ENCODE results near the gene RBL2. TPM values are rescaled to one million over a fixed set of nuclear protein-coding genes. Genes with fewer than 3 reads are reported as not detected.

The RBL2 gene
- total and polyA plus RNA-seq, 11 donors: 16.7 to 50.1 (median 36.6) TPM

DNA sequence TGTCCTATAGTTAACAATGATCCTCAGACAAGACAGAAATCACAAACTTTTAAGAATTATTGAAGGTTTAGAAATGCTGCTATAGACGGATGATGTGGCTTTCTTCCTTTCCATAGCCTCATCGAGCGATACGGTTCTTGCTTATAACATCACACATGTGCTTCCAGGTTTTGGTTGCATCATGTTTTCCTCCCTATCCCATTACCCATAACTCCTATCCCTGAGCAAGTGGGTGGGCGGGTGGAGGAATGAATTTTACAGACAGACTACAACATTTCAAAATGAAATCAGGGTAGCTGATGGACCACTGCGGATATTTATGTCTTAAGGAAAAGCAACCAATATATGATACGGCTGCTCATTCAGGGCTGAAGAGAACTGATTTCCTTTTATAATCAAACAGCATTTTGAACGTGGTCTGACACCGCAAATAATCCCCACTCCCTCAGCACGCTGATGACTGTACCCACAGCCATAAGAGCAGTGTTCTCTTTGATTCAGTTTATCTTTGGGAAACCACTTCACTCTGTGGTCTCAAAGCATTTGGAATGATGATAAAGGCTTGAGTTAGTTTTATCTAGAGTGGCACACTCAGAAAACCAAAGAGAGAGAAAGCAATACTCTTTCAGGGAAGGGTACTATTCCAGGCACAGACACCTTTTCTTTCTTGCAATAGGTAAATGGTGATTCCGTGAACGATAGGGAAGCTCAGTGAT is 73.4 kb downstream of the RBL2 start:
- no peak overlapping the region for H3K4me3 ChIP-seq
- H3K27me3 ChIP-seq: no peaks in the 10 kb centered on the region
- no peaks in the 10 kb centered on the region for H3K9me3 ChIP-seq
- ATAC-seq: no peak
- WGBS, 4 donors: 69 to 80% (median 71%) methylated on average over 12 of the region's 12 CpGs
- intact Hi-C loops (cut with DNase I): loop anchor here in 4 of 10 donors (5.0 to 10.0 kb wide), 3 partner anchors 70 to 453 kb away; partner anchors contain the start of genes RBL2 (in 2 of the 4), CHD9 (in 1 of the 4) and CHD9NB (in 1 of the 4)
- H3K27ac ChIP-seq: no peak overlapping the region
- no peak for DNase-seq
- no peaks in the 10 kb centered on the region for H3K36me3 ChIP-seq
- H3K4me1 ChIP-seq: peaks cover 8 to 46% (median 28%) of the 10 kb centered on the region in 12 donors
- no peak for TF ChIP-seq POLR2A (IDR thresholded peaks at IDR 0.05)
- TF ChIP-seq, protein P1, sequence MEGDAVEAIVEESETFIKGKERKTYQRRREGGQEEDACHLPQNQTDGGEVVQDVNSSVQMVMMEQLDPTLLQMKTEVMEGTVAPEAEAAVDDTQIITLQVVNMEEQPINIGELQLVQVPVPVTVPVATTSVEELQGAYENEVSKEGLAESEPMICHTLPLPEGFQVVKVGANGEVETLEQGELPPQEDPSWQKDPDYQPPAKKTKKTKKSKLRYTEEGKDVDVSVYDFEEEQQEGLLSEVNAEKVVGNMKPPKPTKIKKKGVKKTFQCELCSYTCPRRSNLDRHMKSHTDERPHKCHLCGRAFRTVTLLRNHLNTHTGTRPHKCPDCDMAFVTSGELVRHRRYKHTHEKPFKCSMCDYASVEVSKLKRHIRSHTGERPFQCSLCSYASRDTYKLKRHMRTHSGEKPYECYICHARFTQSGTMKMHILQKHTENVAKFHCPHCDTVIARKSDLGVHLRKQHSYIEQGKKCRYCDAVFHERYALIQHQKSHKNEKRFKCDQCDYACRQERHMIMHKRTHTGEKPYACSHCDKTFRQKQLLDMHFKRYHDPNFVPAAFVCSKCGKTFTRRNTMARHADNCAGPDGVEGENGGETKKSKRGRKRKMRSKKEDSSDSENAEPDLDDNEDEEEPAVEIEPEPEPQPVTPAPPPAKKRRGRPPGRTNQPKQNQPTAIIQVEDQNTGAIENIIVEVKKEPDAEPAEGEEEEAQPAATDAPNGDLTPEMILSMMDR (IDR thresholded peaks at IDR 0.05): no peak

DNA sequence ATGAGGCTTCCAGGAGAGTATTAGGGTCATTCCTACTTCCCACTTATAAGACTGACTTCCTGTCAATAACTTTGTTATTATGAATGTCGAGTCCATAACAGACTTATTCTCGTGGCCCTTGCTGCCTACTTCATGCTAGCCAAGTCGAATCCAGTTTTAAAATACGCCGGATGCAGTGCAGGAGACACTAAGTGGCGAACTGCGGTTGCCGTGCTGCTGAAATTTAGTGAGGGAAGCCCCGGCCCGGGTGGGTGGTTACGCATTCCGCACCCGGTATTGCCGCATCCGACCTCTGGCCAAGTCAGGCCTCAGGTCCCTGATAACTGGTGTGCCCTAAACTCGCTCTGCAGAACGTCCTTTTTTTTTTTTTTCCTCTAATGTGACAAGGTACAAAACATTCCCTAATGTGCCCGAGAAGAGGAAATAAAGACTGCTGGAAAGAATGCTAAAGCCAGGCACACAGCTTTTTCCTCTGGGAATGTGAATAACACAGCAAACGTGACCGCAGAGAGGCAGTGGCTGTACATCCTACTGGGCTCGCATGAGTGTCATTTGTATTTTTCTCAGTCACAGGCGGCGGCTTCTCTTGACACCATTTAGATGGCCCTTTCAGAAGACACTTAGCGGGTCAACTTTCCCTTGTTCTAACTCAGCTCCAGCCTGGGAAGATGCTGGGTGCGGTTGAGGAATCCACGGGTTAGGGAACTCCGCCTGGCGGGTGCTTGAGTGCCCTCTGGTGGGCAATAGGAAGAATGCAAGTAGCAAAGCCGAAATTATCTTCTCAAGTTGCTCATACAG is 75.8 kb downstream of the RBL2 start:
- intact Hi-C loops (cut with DNase I): loop anchor here in 5 of 10 donors (5.0 to 10.0 kb wide), 4 partner anchors 73 to 455 kb away; partner anchors contain the start of genes RBL2 (in 3 of the 5), CHD9 (in 1 of the 5) and CHD9NB (in 1 of the 5)
- H3K4me1 ChIP-seq: peaks cover 6 to 29% (median 16%) of the 10 kb centered on the region in 12 donors
- peak overlapping the region in 6 of 12 donors; percentile 9 to 36 (median 26) for H3K4me3 ChIP-seq
- ATAC-seq (peak; percentile 70 to 79 (median 76)), DNase-seq (peak; percentile 70 to 83 (median 74))
- H3K36me3 ChIP-seq: no peaks in the 10 kb centered on the region
- peaks cover 0 to 4% (median 0%) of the 10 kb centered on the region in 12 donors for H3K9me3 ChIP-seq
- H3K27ac ChIP-seq: peak overlapping the region; percentile 60 to 88 (median 83)
- WGBS, 4 donors: 29 to 41% (median 37%) methylated on average over 29 of the region's 29 CpGs
- TF ChIP-seq POLR2A (IDR thresholded peaks at IDR 0.05): no peak
- TF ChIP-seq, protein P1 (IDR thresholded peaks at IDR 0.05): peak; percentile 91 to 99 (median 96)
- H3K27me3 ChIP-seq: no peaks in the 10 kb centered on the region

GRCh38 chr16:53510704-53511070 is 76.4 kb downstream of the RBL2 start:
- ATAC-seq (no peak), DNase-seq (no peak)
- Histone ChIP-seq H3K27ac (peak overlapping the region; percentile 60 to 88 (median 83)), H3K9me3 (peaks cover 0 to 5% (median 0%) of the 10 kb centered on the region in 12 donors), H3K27me3 (no peaks in the 10 kb centered on the region), H3K36me3 (no peaks in the 10 kb centered on the region), H3K4me1 (peaks cover 5 to 28% (median 12%) of the 10 kb centered on the region in 12 donors), H3K4me3 (no peak overlapping the region)
- no peak for TF ChIP-seq POLR2A (IDR thresholded peaks at IDR 0.05)
- TF ChIP-seq, protein P1 (IDR thresholded peaks at IDR 0.05): peak in 2 of 12 donors; percentile 9 to 11
- intact Hi-C loops (cut with DNase I): loop anchor here in 2 of 10 donors (10.0 kb wide), 2 partner anchors 76 to 186 kb away; partner anchors contain the start of gene RBL2 (in 1 of the 2)
- WGBS, 4 donors: 28 to 44% (median 35%) methylated on average over 2 of the region's 2 CpGs

GRCh38 chr16:53511084-53511402 is 76.8 kb downstream of the RBL2 start:
- DNase-seq (no peak), ATAC-seq (no peak)
- 89 to 96% (median 90%) methylated on average over 6 of the region's 6 CpGs for WGBS, 4 donors
- Histone ChIP-seq H3K9me3 (peaks cover 0 to 5% (median 0%) of the 10 kb centered on the region in 12 donors), H3K4me1 (peaks cover 5 to 31% (median 13%) of the 10 kb centered on the region in 12 donors), H3K27me3 (no peaks in the 10 kb centered on the region), H3K27ac (peak overlapping the region; percentile 60 to 88 (median 83)), H3K36me3 (no peaks in the 10 kb centered on the region), H3K4me3 (no peak overlapping the region)
- intact Hi-C loops (cut with DNase I): loop anchor here in 2 of 10 donors (10.0 kb wide), 2 partner anchors 76 to 186 kb away; partner anchors contain the start of gene RBL2 (in 1 of the 2)
- TF ChIP-seq POLR2A (IDR thresholded peaks at IDR 0.05): no peak
- TF ChIP-seq, protein P1 (IDR thresholded peaks at IDR 0.05): no peak
